Activated CD4-positive, alpha-beta T cell treated with anti-CD3 and anti-CD28 coated beads, Interleukin-10, Interleukin-2, amounts not matched to agents 100 ng/mL and 50 ng/mL, durations not matched to agents 16 hours and 8 hours (primary cell): ENCODE measurements around the gene ADGRF4.

Experiments used
- DNase-seq: peaks from one replicate; pipeline ENCODE4 v3.0.0-alpha.2; 2020

The ADGRF4 gene

GRCh38 chr6:47681201-47681990, 17.0 kb upstream of the ADGRF4 start:
- no peak for DNase-seq

DNA sequence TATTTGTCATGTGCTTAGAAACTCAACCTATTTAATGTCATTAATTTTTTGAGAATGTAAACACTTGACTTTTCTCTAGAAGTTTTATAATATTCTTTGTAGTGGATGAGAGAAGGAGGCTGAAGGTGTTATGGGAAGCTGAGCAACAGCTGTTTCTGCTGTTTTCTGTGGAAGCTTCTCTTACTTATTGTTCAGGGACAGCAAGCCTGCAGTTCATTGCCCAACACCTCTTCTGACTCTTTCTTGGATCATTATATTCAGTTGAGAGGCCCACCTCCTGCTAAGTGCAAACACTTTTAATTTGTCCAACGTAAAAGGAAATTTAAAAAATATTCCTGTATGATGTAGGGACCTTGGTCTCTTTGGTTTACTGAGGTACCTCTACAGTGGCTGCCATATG, 12.0 kb upstream of the ADGRF4 start:
- DNase-seq, result no peak

DNA sequence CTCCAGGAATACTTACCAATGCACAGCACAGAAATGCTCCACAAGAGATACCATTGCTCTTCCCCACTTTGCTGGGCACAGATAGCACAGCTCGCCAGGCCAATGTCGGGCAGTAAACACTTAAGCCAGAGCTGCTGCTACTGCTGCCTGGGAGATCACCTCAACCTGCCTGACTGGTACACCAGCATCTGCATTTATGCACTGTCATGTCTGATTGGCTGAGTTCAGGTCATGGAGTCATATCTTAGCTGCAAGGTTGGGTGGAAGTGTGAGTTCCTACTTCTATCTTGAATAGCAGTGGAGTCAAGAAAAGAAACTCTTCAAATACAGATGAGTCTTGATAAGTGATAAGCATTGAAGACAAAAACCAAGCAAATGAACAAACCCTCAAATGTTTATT, 10.9 kb upstream of the ADGRF4 start:
- DNase-seq, result no peak

DNA sequence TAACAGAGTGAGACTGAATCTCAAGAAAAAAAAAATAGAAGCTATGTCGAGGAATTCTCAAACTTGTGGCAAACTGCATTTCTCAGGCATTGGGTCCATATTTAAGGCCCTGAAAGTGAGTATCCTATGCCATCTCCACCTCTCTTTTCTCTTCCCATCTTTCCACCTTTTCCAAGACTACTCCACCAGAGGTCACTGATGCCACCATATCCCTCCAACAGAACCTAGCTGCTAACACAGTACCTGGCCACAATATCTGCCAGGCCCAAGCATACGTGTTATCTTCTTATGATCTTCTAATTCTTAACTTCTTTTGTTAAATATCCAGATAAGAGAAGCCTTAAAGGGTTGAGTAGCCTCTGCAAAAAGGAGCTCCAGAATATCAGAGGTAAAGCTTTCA, 8.2 kb upstream of the ADGRF4 start:
- DNase-seq, result no peak

- no peak for DNase-seq
Measured at GRCh38 chr6:47690791-47691190, 7.6 kb upstream of the ADGRF4 start.

DNA sequence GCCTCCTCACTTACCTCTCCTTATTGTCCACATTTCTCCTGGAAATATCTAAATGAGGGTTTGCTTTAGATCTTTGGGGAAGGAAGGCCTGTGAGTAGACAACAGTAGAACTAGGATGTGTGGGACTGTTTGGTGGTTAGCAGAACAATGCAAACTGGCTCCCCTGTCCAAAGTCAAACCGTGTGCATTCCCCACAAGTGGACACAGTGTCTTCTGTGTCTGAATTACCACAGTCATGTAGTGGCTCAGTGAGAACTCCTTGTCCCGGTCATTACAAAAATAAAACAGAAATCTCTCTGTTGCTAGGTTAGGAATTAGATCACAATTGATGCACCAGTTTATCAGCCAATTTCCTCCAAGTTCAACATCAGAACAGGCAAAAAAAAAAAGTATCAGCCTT, 455 bp upstream of the ADGRF4 start:
- DNase-seq, result no peak

- no peak for DNase-seq
Measured at GRCh38 chr6:47700053-47700452, 1.7 kb downstream of the ADGRF4 start.

- DNase-seq, result no peak
Measured at GRCh38 chr6:47700596-47700995, 2.2 kb downstream of the ADGRF4 start.

DNA sequence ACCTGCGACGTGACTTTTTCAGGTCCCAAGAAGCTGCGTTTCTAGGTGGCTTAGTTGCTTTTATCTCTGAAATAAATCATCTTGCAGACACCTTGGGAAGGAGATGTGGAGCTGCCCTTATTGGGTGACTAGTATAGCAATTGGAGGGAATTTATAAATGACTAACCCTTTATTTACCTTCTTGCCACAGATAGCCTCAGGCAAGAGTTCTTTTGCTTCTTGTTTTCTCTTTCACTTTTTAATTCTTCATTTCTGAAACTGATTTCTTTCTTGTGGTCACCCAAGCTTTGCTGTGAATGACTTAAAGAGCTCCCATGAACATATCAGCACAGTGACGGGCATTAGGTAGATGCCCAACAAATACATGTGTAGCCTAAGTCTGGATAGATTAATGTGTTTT, 3.0 kb downstream of the ADGRF4 start:
- peak; percentile 24 for DNase-seq

GRCh38 chr6:47709160-47709559, 10.8 kb downstream of the ADGRF4 start:
- DNase-seq, result no peak

DNA sequence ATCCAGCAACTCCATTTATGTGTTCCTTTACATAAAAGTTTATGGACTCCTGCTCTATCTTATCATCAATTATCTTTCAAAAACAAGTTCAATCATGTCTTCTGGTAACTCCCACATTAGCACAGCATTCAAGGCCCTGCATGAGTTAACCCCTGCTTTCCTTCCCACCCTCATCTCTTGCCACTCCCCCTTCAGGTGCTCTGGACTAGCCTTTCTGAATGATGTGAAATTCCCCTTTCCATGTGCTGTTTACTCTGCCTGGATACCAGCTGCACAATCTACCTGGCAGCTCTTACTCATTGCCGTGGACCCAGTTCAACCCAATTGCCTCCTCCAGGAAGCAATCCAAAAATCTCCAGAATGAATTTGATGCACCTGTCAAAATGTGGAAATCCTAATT, 11.9 kb downstream of the ADGRF4 start:
- no peak for DNase-seq

- no peak for DNase-seq
Measured at GRCh38 chr6:47713200-47713599, 14.8 kb downstream of the ADGRF4 start.

GRCh38 chr6:47714802-47715201, 16.4 kb downstream of the ADGRF4 start:
- no peak for DNase-seq

GRCh38 chr6:47715782-47716181, 17.4 kb downstream of the ADGRF4 start:
- DNase-seq, result no peak

DNA sequence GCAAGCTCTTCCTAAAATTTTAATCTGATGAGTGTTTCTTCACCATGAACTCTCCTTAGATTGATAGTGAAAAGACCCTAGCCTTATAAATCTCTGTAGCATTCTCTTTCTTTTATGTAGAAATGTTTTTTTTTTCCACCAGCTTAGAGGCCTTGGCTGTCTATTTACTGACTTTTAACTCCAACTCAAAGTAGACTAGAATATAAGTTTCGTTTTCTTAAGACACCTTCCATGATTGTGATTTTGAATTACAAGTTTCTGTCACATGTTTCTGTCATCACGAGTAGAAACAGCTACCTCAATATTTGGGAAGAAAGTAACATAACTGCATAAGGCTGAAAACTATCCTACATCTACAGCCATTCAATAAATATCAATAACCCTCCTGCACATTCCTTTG, 17.8 kb downstream of the ADGRF4 start:
- DNase-seq, result no peak

DNA sequence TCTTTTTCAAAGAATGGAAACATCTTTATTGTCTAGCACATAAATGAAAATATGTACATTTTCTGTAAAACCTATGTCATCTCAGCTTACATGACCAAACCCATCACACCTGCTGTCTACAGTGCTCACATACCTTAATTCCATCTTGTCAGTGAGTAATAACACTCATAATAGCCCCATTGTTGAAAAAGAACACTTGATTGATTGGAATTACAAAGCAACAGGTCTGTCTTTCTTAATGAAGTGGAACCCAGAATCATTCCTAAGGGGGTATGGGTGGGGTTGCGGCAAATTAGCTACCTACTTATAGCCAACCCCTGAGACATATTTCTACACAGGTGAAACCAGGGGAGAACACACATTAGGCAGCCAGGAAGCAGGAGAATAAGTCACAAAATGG, 20.2 kb downstream of the ADGRF4 start:
- no peak for DNase-seq

GRCh38 chr6:47721189-47721588, 22.8 kb downstream of the ADGRF4 start:
- no peak for DNase-seq

GRCh38 chr6:47722194-47722593, 23.8 kb downstream of the ADGRF4 start:
- no peak for DNase-seq

DNA sequence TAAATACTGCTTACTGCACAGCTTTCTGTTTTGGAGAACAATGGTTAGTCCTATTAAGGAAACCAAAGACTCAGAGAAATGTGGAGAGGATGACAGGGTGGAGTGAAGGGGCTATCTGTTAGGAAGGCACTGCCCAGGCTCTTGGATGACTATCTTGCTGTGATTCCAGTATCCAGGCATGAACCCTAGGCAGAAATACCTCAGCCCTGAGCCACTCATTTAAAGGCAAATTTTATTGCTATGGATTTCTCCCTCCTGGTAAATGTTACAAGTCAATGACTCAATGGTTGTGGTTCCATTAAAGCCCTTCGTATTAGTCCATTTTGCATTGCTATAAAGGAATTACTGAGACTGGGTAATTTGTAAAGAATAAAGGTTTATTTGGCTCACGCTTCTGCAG, 25.9 kb downstream of the ADGRF4 start:
- DNase-seq, result no peak

DNA sequence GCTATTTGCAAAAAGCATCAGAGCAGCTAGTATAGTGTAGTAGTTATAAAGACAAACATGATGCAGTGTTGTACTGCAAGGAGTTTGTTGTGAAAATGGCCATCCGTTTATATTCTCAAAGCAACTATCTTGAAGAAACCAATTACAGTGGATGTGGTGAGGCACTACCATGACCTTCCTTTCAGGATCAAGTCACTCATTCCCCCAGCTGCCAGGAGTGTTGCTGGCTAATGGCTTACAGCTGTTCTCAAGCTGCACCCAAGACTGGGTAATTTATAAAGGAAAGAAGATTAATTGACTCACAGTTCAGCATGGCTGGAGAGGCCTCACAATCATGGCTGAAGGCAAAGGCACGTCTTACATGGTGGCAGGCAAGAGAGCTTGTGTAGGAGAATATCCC, 29.0 kb downstream of the ADGRF4 start:
- DNase-seq, result no peak

DNA sequence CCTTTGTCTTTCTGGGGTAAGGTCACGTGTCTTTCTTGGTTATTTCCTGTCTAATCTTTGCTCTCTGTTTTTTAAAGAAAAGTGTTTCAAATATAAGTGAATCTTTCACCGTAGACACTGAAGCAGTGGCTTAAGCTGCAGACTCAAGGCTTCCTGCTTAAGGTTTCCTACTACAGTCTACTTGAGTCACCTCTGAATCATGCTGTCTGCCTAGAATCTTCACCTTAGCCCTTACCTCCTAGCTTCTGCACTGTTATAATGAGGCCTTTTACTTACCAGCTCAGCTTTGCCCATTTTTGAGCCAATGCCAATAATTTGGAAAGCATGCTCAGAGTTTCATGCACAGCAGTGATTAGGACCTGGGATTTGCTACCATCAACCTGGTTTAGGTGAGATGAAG, 30.6 kb downstream of the ADGRF4 start:
- no peak for DNase-seq

- DNase-seq, result no peak
Measured at GRCh38 chr6:47729457-47729856, 31.1 kb downstream of the ADGRF4 start.

GRCh38 chr6:47733879-47734558, 35.6 kb downstream of the ADGRF4 start:
- peak; percentile 9 for DNase-seq

- DNase-seq, result no peak
Measured at GRCh38 chr6:47734831-47735481, 36.6 kb downstream of the ADGRF4 start.
